Measurements from ENCODE around the gene GTPBP1. TPM values are rescaled to one million over a fixed set of nuclear protein-coding genes. Genes with fewer than 3 reads are reported as not detected.

GTPBP1 gene
- total RNA-seq, 4 donors from 2014 or later, result 73.0 to 100 (median 76.8) TPM

DNA sequence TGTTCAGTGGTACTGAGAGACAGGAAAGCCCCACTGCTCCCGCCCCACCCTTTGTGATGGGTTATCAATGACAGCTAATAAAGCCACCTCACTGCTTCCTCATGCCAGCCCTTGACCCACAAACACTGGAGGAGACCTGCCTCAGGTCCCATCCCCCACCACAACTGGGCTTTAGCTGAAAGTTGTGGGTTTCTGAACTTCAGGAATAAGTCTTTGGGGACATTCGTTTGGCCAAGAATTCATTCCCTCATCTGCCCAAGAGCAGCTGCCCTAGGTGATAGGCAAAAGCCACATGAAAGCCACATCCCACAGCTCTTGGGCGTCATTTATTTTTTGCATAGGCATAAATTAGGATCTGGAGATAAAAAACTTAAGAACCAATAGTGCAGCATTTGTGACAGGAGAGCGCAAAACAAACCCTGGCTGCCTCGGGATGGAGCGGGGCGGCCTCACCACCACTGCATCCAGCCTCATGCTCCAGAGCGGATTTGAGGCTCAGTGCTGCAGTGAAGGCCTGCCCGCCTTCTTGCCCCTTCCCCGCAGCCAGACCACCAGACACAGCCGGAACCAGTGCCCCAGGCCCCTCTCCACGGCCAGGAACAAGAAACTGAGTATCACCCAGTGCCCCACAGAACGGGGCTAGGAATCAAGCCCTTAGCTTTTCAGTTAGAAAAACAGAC, 28.8 kb downstream of the GTPBP1 start:
- TF ChIP-seq POLR2AphosphoS5 (IDR thresholded peaks at IDR 0.05) (no peak), POLR2A (IDR thresholded peaks at IDR 0.05) (no peak), EP300 (IDR thresholded peaks at IDR 0.05) (no peak)
- TF ChIP-seq, protein P1, sequence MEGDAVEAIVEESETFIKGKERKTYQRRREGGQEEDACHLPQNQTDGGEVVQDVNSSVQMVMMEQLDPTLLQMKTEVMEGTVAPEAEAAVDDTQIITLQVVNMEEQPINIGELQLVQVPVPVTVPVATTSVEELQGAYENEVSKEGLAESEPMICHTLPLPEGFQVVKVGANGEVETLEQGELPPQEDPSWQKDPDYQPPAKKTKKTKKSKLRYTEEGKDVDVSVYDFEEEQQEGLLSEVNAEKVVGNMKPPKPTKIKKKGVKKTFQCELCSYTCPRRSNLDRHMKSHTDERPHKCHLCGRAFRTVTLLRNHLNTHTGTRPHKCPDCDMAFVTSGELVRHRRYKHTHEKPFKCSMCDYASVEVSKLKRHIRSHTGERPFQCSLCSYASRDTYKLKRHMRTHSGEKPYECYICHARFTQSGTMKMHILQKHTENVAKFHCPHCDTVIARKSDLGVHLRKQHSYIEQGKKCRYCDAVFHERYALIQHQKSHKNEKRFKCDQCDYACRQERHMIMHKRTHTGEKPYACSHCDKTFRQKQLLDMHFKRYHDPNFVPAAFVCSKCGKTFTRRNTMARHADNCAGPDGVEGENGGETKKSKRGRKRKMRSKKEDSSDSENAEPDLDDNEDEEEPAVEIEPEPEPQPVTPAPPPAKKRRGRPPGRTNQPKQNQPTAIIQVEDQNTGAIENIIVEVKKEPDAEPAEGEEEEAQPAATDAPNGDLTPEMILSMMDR (IDR thresholded peaks at IDR 0.05), result no peak
- no peak overlapping the region for H3K27ac ChIP-seq
- WGBS, result 84% methylated on average over 9 of the region's 13 CpGs
- H3K36me3 ChIP-seq, result peaks cover 77% of the 10 kb centered on the region
- peaks cover 27% of the 10 kb centered on the region for H3K4me1 ChIP-seq
- no peaks in the 10 kb centered on the region for H3K27me3 ChIP-seq
- H3K9me3 ChIP-seq, result no peaks in the 10 kb centered on the region
- no peak overlapping the region for H3K4me3 ChIP-seq
- DNase-seq (ENCODE audit: low spot score in 2 of 2), result no peak

DNA sequence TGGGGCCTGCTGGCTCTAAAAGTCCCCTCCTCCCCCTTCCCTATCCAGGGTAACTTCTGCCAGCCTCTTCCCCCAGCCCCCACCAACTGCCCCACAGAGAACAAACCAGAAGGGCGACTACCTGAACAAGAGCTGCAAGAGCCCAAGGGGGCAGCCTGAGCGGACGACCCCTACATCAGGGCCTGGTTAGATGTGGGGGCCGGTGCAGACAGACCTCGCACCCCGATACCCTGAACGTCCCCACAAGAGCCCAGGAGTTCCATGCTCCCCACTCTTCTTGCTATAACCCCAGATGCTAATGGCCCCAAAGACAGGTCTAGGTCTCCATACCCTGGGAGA, 29.4 kb downstream of the GTPBP1 start:
- no peaks in the 10 kb centered on the region for H3K27me3 ChIP-seq
- no peaks in the 10 kb centered on the region for H3K9me3 ChIP-seq
- no peak overlapping the region for H3K27ac ChIP-seq
- peaks cover 27% of the 10 kb centered on the region for H3K4me1 ChIP-seq
- TF ChIP-seq, protein P1 (IDR thresholded peaks at IDR 0.05), result no peak
- TF ChIP-seq POLR2AphosphoS5 (IDR thresholded peaks at IDR 0.05) (no peak), EP300 (IDR thresholded peaks at IDR 0.05) (no peak), POLR2A (IDR thresholded peaks at IDR 0.05) (no peak)
- H3K4me3 ChIP-seq, result no peak overlapping the region
- no peak for DNase-seq (ENCODE audit: low spot score in 2 of 2)
- 85% methylated on average over 7 of the region's 7 CpGs for WGBS
- H3K36me3 ChIP-seq, result peaks cover 77% of the 10 kb centered on the region

DNA sequence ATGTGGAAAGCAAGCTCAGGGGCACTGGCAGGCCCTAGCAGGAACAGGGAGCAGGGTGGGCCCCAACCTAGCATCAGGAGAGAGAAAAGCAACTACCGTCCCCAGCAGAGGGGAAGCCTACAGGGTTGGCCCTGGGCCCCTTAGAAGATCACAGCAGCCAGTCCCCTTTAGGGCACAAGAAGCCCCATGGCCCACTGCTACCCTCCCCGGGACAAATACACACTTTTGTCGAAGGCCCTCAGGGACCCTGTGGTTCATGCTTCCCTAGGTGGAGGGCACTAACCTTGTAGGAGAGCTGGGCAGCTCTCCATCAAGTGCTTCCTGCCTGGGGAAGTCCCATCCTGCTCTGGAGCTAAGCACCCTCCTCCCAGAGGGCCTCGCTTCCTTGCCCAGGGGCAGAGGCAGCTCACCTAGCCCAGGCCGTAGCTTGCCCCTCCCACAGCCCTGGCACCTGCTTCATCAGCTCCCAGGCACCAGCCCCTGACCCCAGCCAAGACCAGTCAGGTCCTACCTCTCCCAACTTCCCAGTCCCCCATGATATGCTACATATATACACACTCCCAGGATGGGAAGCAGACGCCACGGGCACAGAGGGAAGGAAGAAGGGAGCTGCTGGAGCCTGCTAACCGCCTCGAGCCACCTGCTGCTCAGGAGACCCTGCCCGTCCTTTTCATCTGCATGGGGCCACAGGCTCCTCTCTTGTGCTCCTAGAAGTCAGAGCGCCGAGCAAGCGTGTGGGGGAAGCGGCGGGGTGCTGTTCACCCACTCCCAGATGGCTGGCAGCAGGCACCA, 29.9 kb downstream of the GTPBP1 start:
- 26% methylated on average over 3 of the region's 15 CpGs for WGBS
- no peak for DNase-seq (ENCODE audit: low spot score in 2 of 2)
- Histone ChIP-seq H3K27me3 (no peaks in the 10 kb centered on the region), H3K36me3 (peaks cover 77% of the 10 kb centered on the region), H3K27ac (no peak overlapping the region), H3K9me3 (no peaks in the 10 kb centered on the region), H3K4me3 (no peak overlapping the region), H3K4me1 (peaks cover 27% of the 10 kb centered on the region)
- TF ChIP-seq POLR2A (IDR thresholded peaks at IDR 0.05) (no peak), EP300 (IDR thresholded peaks at IDR 0.05) (no peak), POLR2AphosphoS5 (IDR thresholded peaks at IDR 0.05) (no peak)
- TF ChIP-seq, protein P1 (IDR thresholded peaks at IDR 0.05), result no peak

DNA sequence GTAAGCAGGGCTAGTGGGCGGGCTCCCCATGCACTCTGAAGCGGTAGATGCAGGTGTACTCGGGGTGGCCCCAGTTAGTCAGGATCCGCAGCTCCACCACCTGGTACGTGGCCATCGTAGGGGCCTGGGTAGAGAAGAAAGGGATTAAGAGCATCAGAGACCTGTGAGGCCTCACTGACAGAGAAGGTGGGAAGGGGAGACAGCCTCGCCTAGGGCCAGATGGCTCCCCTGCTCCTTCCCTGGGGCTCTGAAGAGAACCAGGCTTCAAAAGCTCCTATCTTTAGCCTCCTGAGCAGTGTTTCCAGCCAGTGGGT, 30.5 kb downstream of the GTPBP1 start:
- TF ChIP-seq POLR2A (IDR thresholded peaks at IDR 0.05) (no peak), POLR2AphosphoS5 (IDR thresholded peaks at IDR 0.05) (no peak), EP300 (IDR thresholded peaks at IDR 0.05) (no peak)
- TF ChIP-seq, protein P1 (IDR thresholded peaks at IDR 0.05), result no peak
- Histone ChIP-seq H3K36me3 (peaks cover 77% of the 10 kb centered on the region), H3K4me3 (no peak overlapping the region), H3K27me3 (no peaks in the 10 kb centered on the region), H3K27ac (no peak overlapping the region), H3K4me1 (peaks cover 27% of the 10 kb centered on the region), H3K9me3 (no peaks in the 10 kb centered on the region)
- 90% methylated on average over 4 of the region's 7 CpGs for WGBS
- peak in 1 of 2 donors; percentile 77 for DNase-seq (ENCODE audit: low spot score in 2 of 2)

DNA sequence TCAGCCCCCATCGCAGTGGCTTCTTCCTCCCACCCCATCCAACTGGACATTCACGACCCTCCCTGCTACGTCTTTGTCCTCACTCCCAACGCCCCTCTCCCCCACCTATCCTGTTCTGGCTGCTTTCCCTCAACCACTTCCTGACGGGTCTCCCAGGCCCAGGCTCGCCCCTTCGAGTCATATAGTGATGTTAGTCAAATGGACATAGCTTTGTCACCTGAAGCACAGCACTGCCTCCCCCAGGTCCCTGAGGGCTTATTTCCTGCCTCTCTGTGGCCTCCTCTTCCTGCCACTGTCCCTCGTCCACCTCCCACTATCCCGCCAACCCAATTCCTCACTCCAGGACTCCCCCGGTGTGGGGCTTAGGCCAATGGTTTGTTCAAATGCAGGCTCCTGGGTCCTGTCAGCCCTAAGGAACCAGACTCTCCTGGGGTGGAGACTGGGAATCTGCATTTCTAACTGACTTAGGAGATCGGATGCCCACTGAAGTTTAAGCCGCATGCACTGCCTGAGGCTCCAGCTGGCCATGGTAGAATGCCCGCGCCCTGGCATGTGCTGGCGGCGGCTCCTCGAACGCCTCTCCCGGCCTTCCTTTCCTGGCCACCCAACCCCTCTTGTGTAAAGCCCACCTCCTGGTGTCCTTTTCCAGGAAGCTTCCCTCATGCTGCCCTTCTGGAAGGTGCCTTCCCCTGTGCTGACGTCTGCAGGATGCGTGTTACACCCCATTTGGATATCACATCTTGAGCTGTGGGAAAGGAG, 31.7 kb downstream of the GTPBP1 start:
- H3K27ac ChIP-seq, result no peak overlapping the region
- H3K9me3 ChIP-seq, result no peaks in the 10 kb centered on the region
- H3K27me3 ChIP-seq, result no peaks in the 10 kb centered on the region
- 84% methylated on average over 19 of the region's 21 CpGs for WGBS
- no peak overlapping the region for H3K4me3 ChIP-seq
- TF ChIP-seq EP300 (IDR thresholded peaks at IDR 0.05) (no peak), POLR2A (IDR thresholded peaks at IDR 0.05) (no peak)
- peaks cover 79% of the 10 kb centered on the region for H3K36me3 ChIP-seq
- H3K4me1 ChIP-seq, result peaks cover 21% of the 10 kb centered on the region
- no peak for DNase-seq (ENCODE audit: low spot score in 2 of 2)

All from suprapubic skin (tissue), 4 donors.